Ishikawa (cell line): Measurements from ENCODE around the gene PF4V1.

Experiments
- CEBPB ChIP-seq: IDR thresholded peaks from 2 replicates; pipeline ENCODE4 v1.6.1; 2012
- CREB1 ChIP-seq: IDR thresholded peaks from 2 replicates; pipeline ENCODE4 v1.6.1; 2012; ENCODE audit warnings: low read depth
- EGR1 ChIP-seq: IDR thresholded peaks from 2 replicates; pipeline ENCODE4 v1.6.1; 2012
- EP300 ChIP-seq: IDR thresholded peaks from 2 replicates; pipeline ENCODE4 v1.6.1; 2012; ENCODE audit warnings: borderline replicate concordance
- FOXM1 ChIP-seq: IDR thresholded peaks from 2 replicates; pipeline ENCODE4 v1.6.1; 2012; ENCODE audit warnings: low read depth, borderline replicate concordance
- MAX ChIP-seq: IDR thresholded peaks from 2 replicates; pipeline ENCODE4 v1.6.1; 2012
- NFIC ChIP-seq: IDR thresholded peaks from 2 replicates; pipeline ENCODE4 v1.6.1; 2012
- RAD21 ChIP-seq: IDR thresholded peaks from 2 replicates; pipeline ENCODE4 v1.6.1; 2012; ENCODE audit warnings: low read depth
- REST ChIP-seq: IDR thresholded peaks from 2 replicates; pipeline ENCODE4 v1.6.1; 2012; ENCODE audit warnings: low read depth, mild to moderate bottlenecking
- TAF1 ChIP-seq: IDR thresholded peaks from 2 replicates; pipeline ENCODE4 v1.6.1; 2012; ENCODE audit warnings: low read depth, mild to moderate bottlenecking
- TCF12 ChIP-seq: IDR thresholded peaks from 2 replicates; pipeline ENCODE4 v1.6.1; 2012; ENCODE audit warnings: low read depth
- TEAD4 ChIP-seq: IDR thresholded peaks from 2 replicates; pipeline ENCODE4 v1.6.1; 2012
- USF1 ChIP-seq: IDR thresholded peaks from 2 replicates; pipeline ENCODE4 v1.6.1; 2012
- YY1 ChIP-seq: IDR thresholded peaks from 2 replicates; pipeline ENCODE4 v1.6.1; 2012; ENCODE audit warnings: low read depth
- ZBTB7A ChIP-seq: IDR thresholded peaks from 2 replicates; pipeline ENCODE4 v1.6.1; 2012; ENCODE audit warnings: low read depth

PF4V1 gene

GRCh38 chr4:73851293-73851692 is 1.8 kb upstream of the PF4V1 start:
- TF ChIP-seq RAD21 = no peak
- no peak for TF ChIP-seq MAX
- no peak for TF ChIP-seq USF1
- no peak for TF ChIP-seq FOXM1
- no peak for TF ChIP-seq TEAD4
- TF ChIP-seq ZBTB7A = no peak
- TF ChIP-seq TAF1 = no peak
- TF ChIP-seq TCF12 = no peak
- no peak for TF ChIP-seq NFIC
- TF ChIP-seq CEBPB = no peak
- no peak for TF ChIP-seq CREB1
- no peak for TF ChIP-seq REST
- TF ChIP-seq YY1 = no peak

- no peak for TF ChIP-seq REST
- TF ChIP-seq NFIC = no peak
These were observed 325 bp upstream of the PF4V1 start for GRCh38 chr4:73852771-73853170.

- no peak for TF ChIP-seq CREB1
- TF ChIP-seq FOXM1 = no peak
- TF ChIP-seq EP300 = no peak
- TF ChIP-seq MAX = no peak
- TF ChIP-seq USF1 = no peak
- TF ChIP-seq TEAD4 = no peak
- no peak for TF ChIP-seq YY1
- TF ChIP-seq ZBTB7A = no peak
These were observed 800 bp downstream of the PF4V1 start for GRCh38 chr4:73853718-73854473.

GRCh38 chr4:73855406-73855805 is 2.3 kb downstream of the PF4V1 start:
- TF ChIP-seq CEBPB = no peak
- TF ChIP-seq REST = no peak
- no peak for TF ChIP-seq TEAD4
- no peak for TF ChIP-seq NFIC
- no peak for TF ChIP-seq RAD21
- no peak for TF ChIP-seq MAX
- no peak for TF ChIP-seq CREB1
- no peak for TF ChIP-seq EGR1
- no peak for TF ChIP-seq FOXM1
- no peak for TF ChIP-seq ZBTB7A
- TF ChIP-seq EP300 = no peak
- no peak for TF ChIP-seq YY1

- no peak for TF ChIP-seq REST
- no peak for TF ChIP-seq USF1
- TF ChIP-seq RAD21 = no peak
- no peak for TF ChIP-seq TCF12
- no peak for TF ChIP-seq CEBPB
- TF ChIP-seq EP300 = no peak
These were observed 3.4 kb downstream of the PF4V1 start for GRCh38 chr4:73856518-73856917.
